Osteocyte (in vitro differentiated cells): ENCODE measurements around the gene SEMA5B. TPM values are rescaled to one million over a fixed set of nuclear protein-coding genes. Genes with fewer than 3 reads are reported as not detected.

Source experiments
- DNase-seq: peaks from one replicate; pipeline ENCODE4 v3.0.0; 2021; ENCODE audit warnings: mixed read lengths; ENCODE audit not compliant: unreplicated experiment; ENCODE audit errors: extremely low spot score
- H3K27ac Mint-ChIP-seq: one replicate; pipeline ENCODE4 v1.8.0; 2021; ENCODE audit warnings: mild to moderate bottlenecking, mixed read lengths; ENCODE audit not compliant: unreplicated experiment
- H3K27me3 Mint-ChIP-seq: one replicate; pipeline ENCODE4 v1.8.0; 2021; ENCODE audit warnings: mixed read lengths; ENCODE audit not compliant: unreplicated experiment
- H3K36me3 Mint-ChIP-seq: one replicate; pipeline ENCODE4 v1.8.0; 2021; ENCODE audit warnings: mixed read lengths; ENCODE audit not compliant: unreplicated experiment
- H3K4me1 Mint-ChIP-seq: one replicate; pipeline ENCODE4 v1.8.0; 2021; ENCODE audit warnings: mixed read lengths; ENCODE audit not compliant: unreplicated experiment
- H3K4me3 Mint-ChIP-seq: one replicate; pipeline ENCODE4 v1.8.0; 2021; ENCODE audit warnings: mild to moderate bottlenecking, moderate library complexity, mixed read lengths; ENCODE audit not compliant: unreplicated experiment
- H3K9me3 Mint-ChIP-seq: one replicate; pipeline ENCODE4 v1.8.0; 2021; ENCODE audit warnings: mixed read lengths; ENCODE audit not compliant: unreplicated experiment
- CTCF ChIP-seq: fragments of 200-600 bp; sonication (generic); IDR thresholded peaks from 2 replicates; pipeline ENCODE4 v1.5.0; 2021; ENCODE audit warnings: antibody characterized with exemption, mild to moderate bottlenecking, moderate library complexity
- long read RNA-seq: library from polyadenylated mRNA; unstranded; transcript quantifications from one replicate; pipeline ENCODE4 v2.0.0, GENCODE V29; 2021
- total RNA-seq: library from RNA; stranded (reverse); gene quantifications from 2 replicates; pipeline ENCODE4 v1.2.1, GENCODE V29; 2021

The SEMA5B gene
- total RNA-seq, result 1.3 TPM in 2 replicates
- long read RNA-seq, result 0 reads

GRCh38 chr3:123027292-123028232 is at the start of gene SEMA5B:
Gene SEMA5B, minus strand, starts transcription at chr3:123027763. Its CDS starts 66,500 bp downstream, at chr3:122961263.
- Mint-ChIP-seq H3K27me3 (peaks cover 58% of the 10 kb centered on the region), H3K9me3 (no peaks in the 10 kb centered on the region), H3K27ac (no peak within 1 kb of the TSS), H3K36me3 (no peaks in the 10 kb centered on the region), H3K4me1 (peaks cover 18% of the 10 kb centered on the region), H3K4me3 (peak within 1 kb of the TSS; percentile 77)
- no peak for DNase-seq
- peak; percentile 56 for TF ChIP-seq CTCF

- Mint-ChIP-seq H3K4me3 (no peak overlapping the region), H3K4me1 (peaks cover 37% of the 10 kb centered on the region), H3K9me3 (no peaks in the 10 kb centered on the region), H3K36me3 (peaks cover 2% of the 10 kb centered on the region), H3K27me3 (no peaks in the 10 kb centered on the region), H3K27ac (no peak overlapping the region)
- no peak for DNase-seq
- no peak for TF ChIP-seq CTCF
Measured at GRCh38 chr3:123076496-123077418, 49.2 kb upstream of the SEMA5B start.

- DNase-seq, result no peak
- Mint-ChIP-seq H3K4me3 (no peak overlapping the region), H3K9me3 (no peaks in the 10 kb centered on the region), H3K27me3 (no peaks in the 10 kb centered on the region), H3K36me3 (peaks cover 2% of the 10 kb centered on the region), H3K27ac (no peak overlapping the region), H3K4me1 (peaks cover 35% of the 10 kb centered on the region)
- no peak for TF ChIP-seq CTCF
Measured at GRCh38 chr3:123076112-123076495, 48.5 kb upstream of the SEMA5B start.

- no peaks in the 10 kb centered on the region for H3K27me3 Mint-ChIP-seq
- no peak overlapping the region for H3K4me3 Mint-ChIP-seq
- H3K4me1 Mint-ChIP-seq, result peaks cover 35% of the 10 kb centered on the region
- peak overlapping the region; percentile 4 for H3K27ac Mint-ChIP-seq
- no peak for TF ChIP-seq CTCF
- no peaks in the 10 kb centered on the region for H3K9me3 Mint-ChIP-seq
- no peak for DNase-seq
- no peaks in the 10 kb centered on the region for H3K36me3 Mint-ChIP-seq
Measured at GRCh38 chr3:123075359-123075758, 47.8 kb upstream of the SEMA5B start.

- TF ChIP-seq CTCF, result no peak
- Mint-ChIP-seq H3K4me3 (no peak overlapping the region), H3K36me3 (no peaks in the 10 kb centered on the region), H3K9me3 (no peaks in the 10 kb centered on the region), H3K4me1 (peaks cover 31% of the 10 kb centered on the region), H3K27me3 (no peaks in the 10 kb centered on the region), H3K27ac (no peak overlapping the region)
- DNase-seq, result no peak
Measured at GRCh38 chr3:123072564-123072963, 45.0 kb upstream of the SEMA5B start.
